Measurements from ENCODE around the gene TUBB3.

- TF ChIP-seq CTCF (IDR thresholded peaks at IDR 0.05 in 8 of 11, conservative IDR thresholded peaks at IDR 0.05 in 3 of 11) (no peak), POLR2A (IDR thresholded peaks at IDR 0.05) (no peak), POLR2AphosphoS5 (IDR thresholded peaks at IDR 0.05) (no peak)
Measured at GRCh38 chr16:89973654-89974335, 50.7 kb downstream of the TUBB3 start.
